22Rv1 (cell line): ENCODE data around the gene SMCHD1.

Experiments
- H3K27ac ChIP-seq: fragments of 450-650 bp; 2 replicates; pipeline ENCODE4 v1.5.1; 2017
- ZFX ChIP-seq: fragments of 450-650 bp; IDR thresholded peaks from 2 replicates; pipeline ENCODE4 v1.6.1; 2017; ENCODE audit warnings: antibody characterized with exemption, borderline replicate concordance
- TF ChIP-seq, protein P1 (sequence below): fragments of 450-650 bp; IDR thresholded peaks from 2 replicates; pipeline ENCODE4 v1.5.1; 2017; ENCODE audit warnings: mild to moderate bottlenecking

The SMCHD1 gene

DNA sequence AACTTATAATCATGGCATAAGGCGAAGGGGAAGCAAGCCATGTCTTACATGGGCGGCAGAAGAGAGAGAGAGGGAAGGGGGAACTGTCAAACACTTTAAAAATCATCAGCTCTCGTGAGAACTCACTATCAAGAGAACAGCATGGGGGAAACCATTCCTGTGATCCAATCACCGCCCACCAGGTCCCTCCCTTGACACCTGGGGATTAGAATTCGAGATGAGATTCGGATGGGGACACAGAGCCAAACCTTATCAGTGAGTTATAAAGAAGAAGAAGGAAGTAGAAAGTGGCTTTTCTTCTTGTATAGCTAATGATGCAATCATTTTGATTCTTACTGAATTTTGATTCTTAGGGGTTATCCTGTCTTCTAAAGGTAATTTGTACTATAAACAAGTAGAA lies 51.4 kb downstream of the SMCHD1 start:
- no peak for TF ChIP-seq ZFX
- TF ChIP-seq, protein P1, sequence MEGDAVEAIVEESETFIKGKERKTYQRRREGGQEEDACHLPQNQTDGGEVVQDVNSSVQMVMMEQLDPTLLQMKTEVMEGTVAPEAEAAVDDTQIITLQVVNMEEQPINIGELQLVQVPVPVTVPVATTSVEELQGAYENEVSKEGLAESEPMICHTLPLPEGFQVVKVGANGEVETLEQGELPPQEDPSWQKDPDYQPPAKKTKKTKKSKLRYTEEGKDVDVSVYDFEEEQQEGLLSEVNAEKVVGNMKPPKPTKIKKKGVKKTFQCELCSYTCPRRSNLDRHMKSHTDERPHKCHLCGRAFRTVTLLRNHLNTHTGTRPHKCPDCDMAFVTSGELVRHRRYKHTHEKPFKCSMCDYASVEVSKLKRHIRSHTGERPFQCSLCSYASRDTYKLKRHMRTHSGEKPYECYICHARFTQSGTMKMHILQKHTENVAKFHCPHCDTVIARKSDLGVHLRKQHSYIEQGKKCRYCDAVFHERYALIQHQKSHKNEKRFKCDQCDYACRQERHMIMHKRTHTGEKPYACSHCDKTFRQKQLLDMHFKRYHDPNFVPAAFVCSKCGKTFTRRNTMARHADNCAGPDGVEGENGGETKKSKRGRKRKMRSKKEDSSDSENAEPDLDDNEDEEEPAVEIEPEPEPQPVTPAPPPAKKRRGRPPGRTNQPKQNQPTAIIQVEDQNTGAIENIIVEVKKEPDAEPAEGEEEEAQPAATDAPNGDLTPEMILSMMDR = no peak
- H3K27ac ChIP-seq = no peak overlapping the region

DNA sequence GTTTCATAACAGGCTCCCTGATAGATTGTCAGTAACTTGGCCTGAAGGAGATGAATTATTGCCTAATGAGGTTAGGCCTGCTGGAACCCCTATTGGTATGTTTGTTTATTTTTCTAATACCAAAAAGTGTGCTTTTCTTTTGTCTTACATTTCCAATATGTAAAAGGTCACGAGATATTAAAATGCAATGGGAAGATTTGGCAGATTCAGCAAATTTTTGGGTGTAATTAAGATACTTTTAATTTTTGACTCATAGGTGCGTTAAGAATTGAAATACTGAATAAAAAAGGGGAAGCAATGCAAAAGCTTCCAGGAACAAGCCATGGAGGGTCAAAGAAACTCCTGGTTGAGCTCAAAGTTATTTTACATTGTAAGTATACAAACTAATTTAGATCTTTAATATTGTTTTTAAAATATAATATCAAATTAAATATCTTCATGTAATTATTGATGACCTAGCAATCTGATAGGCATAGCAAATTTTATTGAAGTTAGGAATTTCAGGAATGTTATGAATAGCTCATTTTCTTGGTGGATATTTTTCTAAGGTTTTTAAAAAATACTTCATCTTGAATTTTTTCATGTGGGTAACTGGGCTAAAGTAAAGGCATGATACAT lies 52.1 kb downstream of the SMCHD1 start:
- no peak overlapping the region for H3K27ac ChIP-seq
- no peak for TF ChIP-seq ZFX
- TF ChIP-seq, protein P1 = no peak

DNA sequence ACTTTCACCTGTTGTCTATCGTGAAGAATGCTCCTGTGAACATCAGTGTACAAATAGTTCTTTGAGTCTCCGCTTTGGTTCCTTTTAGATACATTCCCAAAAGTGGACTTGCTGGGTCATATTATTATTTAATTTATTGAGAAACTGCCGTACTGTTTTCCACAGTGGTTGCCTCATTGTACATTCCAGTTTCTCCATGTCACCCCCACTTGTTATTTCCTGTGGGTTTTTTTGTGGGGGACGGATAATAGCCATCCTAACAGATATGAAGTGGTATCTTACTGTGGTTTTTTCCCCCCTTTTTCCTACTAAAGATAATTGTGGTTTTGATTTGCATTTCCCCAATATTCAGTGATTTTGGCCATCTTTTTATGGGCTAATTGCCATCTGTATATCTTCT lies 53.8 kb downstream of the SMCHD1 start:
- TF ChIP-seq, protein P1 = no peak
- no peak for TF ChIP-seq ZFX
- H3K27ac ChIP-seq = no peak overlapping the region

GRCh38 chr18:2714140-2714539 lies 58.6 kb downstream of the SMCHD1 start:
- no peak overlapping the region for H3K27ac ChIP-seq
- TF ChIP-seq, protein P1 = no peak
- TF ChIP-seq ZFX = no peak

GRCh38 chr18:2715990-2716389 lies 60.5 kb downstream of the SMCHD1 start:
- H3K27ac ChIP-seq = no peak overlapping the region
- no peak for TF ChIP-seq ZFX
- TF ChIP-seq, protein P1 = no peak

- TF ChIP-seq, protein P1 = no peak
- TF ChIP-seq ZFX = no peak
- no peak overlapping the region for H3K27ac ChIP-seq
Measured at GRCh38 chr18:2716394-2717326, 61.1 kb downstream of the SMCHD1 start.

- no peak for TF ChIP-seq ZFX
- TF ChIP-seq, protein P1 = no peak
- no peak overlapping the region for H3K27ac ChIP-seq
Measured at GRCh38 chr18:2717407-2717806, 61.9 kb downstream of the SMCHD1 start.
